ENCODE measurements around the gene NEURL4.

Gene NEURL4

DNA sequence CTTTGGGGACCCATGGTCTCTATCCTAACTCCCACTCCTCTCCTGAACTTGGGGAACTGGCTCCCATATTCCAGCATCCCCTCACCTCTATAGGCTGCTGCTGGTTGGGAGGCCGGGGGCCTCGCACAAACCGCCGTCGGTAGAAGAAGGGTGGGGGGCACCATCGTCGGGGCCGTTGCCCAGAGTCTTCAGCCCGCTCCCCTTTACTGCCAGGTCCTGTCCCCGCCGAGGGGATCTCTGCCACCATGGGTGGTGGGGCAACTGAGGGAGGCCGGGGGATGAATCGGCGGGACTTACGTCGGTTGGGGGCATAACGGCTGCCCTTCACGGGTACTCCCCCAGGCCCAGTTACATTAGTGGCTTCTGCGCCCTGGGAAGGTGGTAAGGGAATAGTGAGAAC, 39.0 kb downstream of the NEURL4 start:
- peaks cover 54% of the 10 kb centered on the region for H3K27me3 Mint-ChIP-seq (ENCODE audit: low read depth)
- no peak overlapping the region for H3K4me3 Mint-ChIP-seq
- H3K9me3 Mint-ChIP-seq = no peaks in the 10 kb centered on the region
- peaks cover 4% of the 10 kb centered on the region for H3K4me1 Mint-ChIP-seq (ENCODE audit: low read depth)
- no peak overlapping the region for H3K27ac Mint-ChIP-seq
- no peaks in the 10 kb centered on the region for H3K36me3 Mint-ChIP-seq (ENCODE audit: low read depth)

DNA sequence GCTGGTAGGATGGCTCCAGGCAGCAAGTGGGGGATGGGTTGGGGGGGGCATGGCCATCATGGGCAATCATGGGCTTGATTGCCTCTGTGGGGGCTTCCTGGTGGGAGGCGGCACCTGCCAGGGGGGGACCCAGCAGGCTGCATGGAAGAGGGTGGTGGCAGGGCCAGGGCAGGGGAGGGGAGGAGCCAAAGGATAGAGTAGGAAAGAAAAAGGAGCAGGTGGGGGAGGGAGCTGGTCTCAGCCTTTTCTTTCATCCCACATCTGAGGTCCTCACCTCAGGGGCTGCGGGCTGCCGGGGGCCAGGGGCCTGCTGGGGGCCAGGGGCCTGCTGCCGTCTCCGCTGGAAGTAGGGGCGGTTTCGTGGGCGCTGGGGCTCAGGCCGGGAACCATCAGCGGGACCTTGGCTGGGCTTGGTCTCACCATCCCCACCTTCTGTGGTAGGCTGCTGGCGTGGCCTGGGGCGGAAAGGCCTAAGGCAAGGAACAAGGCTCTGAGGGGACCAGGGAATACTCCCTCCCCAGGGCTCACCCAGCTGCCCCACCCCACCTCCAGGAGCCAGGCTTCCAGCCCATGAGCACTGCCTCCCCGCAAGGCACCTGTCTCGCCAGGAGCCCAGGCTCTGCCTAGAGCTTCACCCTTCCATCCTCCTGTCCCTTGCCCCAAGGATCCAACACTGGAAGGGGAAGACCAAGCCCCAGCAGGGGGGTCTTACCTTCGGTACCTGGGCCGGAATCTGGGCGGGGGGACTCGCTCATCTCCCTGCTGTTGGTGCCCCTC, 39.7 kb downstream of the NEURL4 start:
- H3K4me3 Mint-ChIP-seq = no peak overlapping the region
- peaks cover 49% of the 10 kb centered on the region for H3K27me3 Mint-ChIP-seq (ENCODE audit: low read depth)
- H3K4me1 Mint-ChIP-seq (ENCODE audit: low read depth) = no peaks in the 10 kb centered on the region
- no peak overlapping the region for H3K27ac Mint-ChIP-seq
- H3K36me3 Mint-ChIP-seq (ENCODE audit: low read depth) = no peaks in the 10 kb centered on the region
- H3K9me3 Mint-ChIP-seq = no peaks in the 10 kb centered on the region

- H3K27ac Mint-ChIP-seq = no peak overlapping the region
- peaks cover 57% of the 10 kb centered on the region for H3K27me3 Mint-ChIP-seq (ENCODE audit: low read depth)
- no peaks in the 10 kb centered on the region for H3K36me3 Mint-ChIP-seq (ENCODE audit: low read depth)
- no peaks in the 10 kb centered on the region for H3K9me3 Mint-ChIP-seq
- H3K4me1 Mint-ChIP-seq (ENCODE audit: low read depth) = peaks cover 6% of the 10 kb centered on the region
- no peak overlapping the region for H3K4me3 Mint-ChIP-seq
Measured at GRCh38 chr17:7285679-7286078, 43.5 kb downstream of the NEURL4 start.

GRCh38 chr17:7284911-7285310, 44.2 kb downstream of the NEURL4 start:
- Mint-ChIP-seq H3K9me3 (no peaks in the 10 kb centered on the region), H3K36me3 (ENCODE audit: low read depth) (no peaks in the 10 kb centered on the region), H3K27me3 (ENCODE audit: low read depth) (peaks cover 64% of the 10 kb centered on the region), H3K4me1 (ENCODE audit: low read depth) (peaks cover 12% of the 10 kb centered on the region), H3K27ac (no peak overlapping the region), H3K4me3 (no peak overlapping the region)

GRCh38 chr17:7283471-7284216, 45.5 kb downstream of the NEURL4 start:
- Mint-ChIP-seq H3K36me3 (ENCODE audit: low read depth) (no peaks in the 10 kb centered on the region), H3K27me3 (ENCODE audit: low read depth) (peaks cover 64% of the 10 kb centered on the region), H3K4me1 (ENCODE audit: low read depth) (peaks cover 13% of the 10 kb centered on the region), H3K9me3 (no peaks in the 10 kb centered on the region), H3K4me3 (no peak overlapping the region), H3K27ac (no peak overlapping the region)

- Mint-ChIP-seq H3K4me1 (ENCODE audit: low read depth) (peaks cover 13% of the 10 kb centered on the region), H3K9me3 (no peaks in the 10 kb centered on the region), H3K36me3 (ENCODE audit: low read depth) (no peaks in the 10 kb centered on the region), H3K27ac (no peak overlapping the region), H3K27me3 (ENCODE audit: low read depth) (peaks cover 57% of the 10 kb centered on the region), H3K4me3 (no peak overlapping the region)
Measured at GRCh38 chr17:7282752-7283321, 46.3 kb downstream of the NEURL4 start.

DNA sequence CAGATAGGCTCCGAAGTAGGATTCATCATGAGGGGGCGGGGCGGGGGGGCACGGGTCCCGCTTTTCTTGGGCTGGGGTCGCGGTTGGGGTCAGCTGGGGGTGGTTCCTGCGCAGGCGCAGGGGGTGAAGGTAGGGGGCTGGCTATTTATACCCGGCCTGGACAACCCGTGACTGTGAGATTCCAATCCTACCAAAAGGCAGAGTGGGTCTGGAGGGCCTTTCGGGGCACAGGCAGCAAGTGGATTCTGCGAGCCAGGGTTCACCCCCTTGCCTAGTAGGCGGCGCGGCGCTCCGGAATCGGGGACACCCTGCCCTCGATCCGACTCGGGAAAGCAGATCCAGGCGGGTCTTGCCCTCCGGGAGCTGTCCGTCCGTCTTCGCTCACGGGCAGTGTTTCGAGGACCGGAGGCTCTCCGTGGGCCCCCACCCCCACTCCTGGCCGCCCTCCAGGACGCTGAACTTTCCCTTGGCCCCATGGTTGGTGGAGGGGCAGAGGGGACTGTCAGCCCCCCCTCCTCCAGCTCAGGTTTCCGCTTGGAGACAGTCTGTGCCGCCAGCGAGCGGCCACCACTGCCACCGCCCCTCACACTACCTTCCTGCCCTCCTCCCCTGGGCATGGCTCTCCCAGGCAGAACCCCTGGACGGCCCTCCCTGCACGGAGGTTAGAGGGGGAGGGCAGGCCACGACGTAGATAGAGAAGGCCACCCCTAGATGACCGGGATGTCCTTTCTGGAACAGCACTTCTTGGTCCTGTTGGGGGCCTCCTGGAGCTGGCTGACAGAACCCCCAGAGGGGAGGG, 47.0 kb downstream of the NEURL4 start:
- no peaks in the 10 kb centered on the region for H3K36me3 Mint-ChIP-seq (ENCODE audit: low read depth)
- H3K9me3 Mint-ChIP-seq = no peaks in the 10 kb centered on the region
- no peak overlapping the region for H3K27ac Mint-ChIP-seq
- H3K4me1 Mint-ChIP-seq (ENCODE audit: low read depth) = peaks cover 13% of the 10 kb centered on the region
- peak overlapping the region; percentile 63 for H3K4me3 Mint-ChIP-seq
- H3K27me3 Mint-ChIP-seq (ENCODE audit: low read depth) = peaks cover 53% of the 10 kb centered on the region

- H3K36me3 Mint-ChIP-seq (ENCODE audit: low read depth) = no peaks in the 10 kb centered on the region
- peak within 1 kb of the TSS; percentile 63 for H3K4me3 Mint-ChIP-seq
- peaks cover 13% of the 10 kb centered on the region for H3K4me1 Mint-ChIP-seq (ENCODE audit: low read depth)
- no peaks in the 10 kb centered on the region for H3K9me3 Mint-ChIP-seq
- H3K27me3 Mint-ChIP-seq (ENCODE audit: low read depth) = peaks cover 52% of the 10 kb centered on the region
- peak within 1 kb of the TSS; percentile 26 for H3K27ac Mint-ChIP-seq
Measured at GRCh38 chr17:7281074-7281952, 47.8 kb downstream of the NEURL4 start, which contains the start of gene SLC2A4. TSS of gene SLC2A4 (plus strand) at chr17:7281718. CDS start at chr17:7281935, 217 bp downstream.

- no peaks in the 10 kb centered on the region for H3K36me3 Mint-ChIP-seq (ENCODE audit: low read depth)
- peaks cover 13% of the 10 kb centered on the region for H3K4me1 Mint-ChIP-seq (ENCODE audit: low read depth)
- no peaks in the 10 kb centered on the region for H3K9me3 Mint-ChIP-seq
- peak overlapping the region; percentile 58 for H3K4me3 Mint-ChIP-seq
- peak overlapping the region; percentile 26 for H3K27ac Mint-ChIP-seq
- peaks cover 45% of the 10 kb centered on the region for H3K27me3 Mint-ChIP-seq (ENCODE audit: low read depth)
Measured at GRCh38 chr17:7280519-7281073, 48.5 kb downstream of the NEURL4 start.

DNA sequence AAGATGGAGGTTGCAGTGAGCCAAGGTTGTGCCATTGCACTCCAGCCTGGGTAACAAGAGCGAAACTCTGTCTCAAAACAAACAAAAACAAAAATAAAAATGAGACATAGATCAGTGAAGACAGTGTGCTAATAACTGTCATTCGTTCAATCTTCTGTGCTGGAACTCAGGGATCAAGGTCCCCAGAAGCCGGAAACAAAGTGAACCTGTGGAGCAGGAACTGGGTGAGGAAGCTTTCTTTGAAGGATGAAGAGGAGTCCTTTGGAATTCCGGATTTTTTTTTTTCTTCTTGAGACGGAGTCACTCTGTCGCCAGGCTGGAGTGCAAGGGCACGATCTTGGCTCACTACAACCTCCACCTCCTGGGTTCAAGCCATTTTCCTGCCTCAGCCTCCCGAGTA, 49.7 kb downstream of the NEURL4 start:
- Mint-ChIP-seq H3K27me3 (ENCODE audit: low read depth) (peaks cover 42% of the 10 kb centered on the region), H3K4me3 (no peak overlapping the region), H3K4me1 (ENCODE audit: low read depth) (peaks cover 13% of the 10 kb centered on the region), H3K36me3 (ENCODE audit: low read depth) (no peaks in the 10 kb centered on the region), H3K9me3 (no peaks in the 10 kb centered on the region), H3K27ac (no peak overlapping the region)

DNA sequence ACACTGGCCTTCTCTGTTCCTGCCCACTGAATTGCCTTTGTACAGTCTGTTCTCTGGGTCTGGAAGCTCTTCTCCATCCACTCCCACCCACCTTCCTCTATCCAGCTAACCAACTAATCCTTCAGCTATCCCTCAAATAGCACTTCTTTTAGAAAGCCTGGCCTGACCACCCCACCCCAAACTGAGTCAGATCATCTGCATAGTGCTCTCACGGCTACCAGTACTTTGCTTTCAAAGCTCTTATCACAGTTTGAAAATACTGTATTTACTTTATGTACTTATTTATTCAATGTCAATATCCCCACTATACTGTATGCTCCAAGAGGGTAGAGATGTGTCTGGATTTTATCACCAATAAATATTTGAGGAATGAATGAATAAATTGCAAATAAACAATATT, 62.4 kb downstream of the NEURL4 start:
- H3K9me3 Mint-ChIP-seq = no peaks in the 10 kb centered on the region
- H3K27ac Mint-ChIP-seq = no peak overlapping the region
- peaks cover 34% of the 10 kb centered on the region for H3K27me3 Mint-ChIP-seq (ENCODE audit: low read depth)
- H3K4me1 Mint-ChIP-seq (ENCODE audit: low read depth) = peaks cover 14% of the 10 kb centered on the region
- H3K36me3 Mint-ChIP-seq (ENCODE audit: low read depth) = peaks cover 3% of the 10 kb centered on the region
- H3K4me3 Mint-ChIP-seq = no peak overlapping the region
